Measurements from ENCODE around the gene NYNRIN. TPM values are rescaled to one million over a fixed set of nuclear protein-coding genes. Genes with fewer than 3 reads are reported as not detected.

NYNRIN gene
- total and polyA plus RNA-seq, 2 experiments from 2014 or later, result 3.1 to 20.0 TPM

DNA sequence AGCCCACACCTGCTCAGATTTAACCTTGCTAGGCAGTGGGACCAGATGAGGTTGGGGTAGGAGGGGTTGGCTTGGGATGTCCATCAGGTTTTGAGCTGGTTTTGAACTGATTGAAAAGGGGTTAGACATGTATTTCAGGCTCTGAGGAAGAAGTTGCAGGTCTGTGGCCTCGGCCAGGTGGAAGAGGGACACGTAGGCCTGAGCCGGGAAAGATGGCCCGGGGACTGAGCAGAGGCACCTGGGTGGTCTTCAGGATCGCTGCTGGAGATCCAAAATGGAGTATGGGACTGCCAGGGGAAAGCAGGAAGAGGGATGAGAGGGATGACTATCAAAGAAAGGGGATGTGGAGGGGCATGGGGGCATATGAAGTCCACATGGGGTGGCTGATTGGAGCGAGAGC is 7.6 kb downstream of the NYNRIN start:
- TF ChIP-seq ZNF114 (CRISPR knock-in tag; IDR thresholded peaks at IDR 0.05) (no peak), JUNB (IDR thresholded peaks at IDR 0.05; ENCODE audit: unreplicated experiment) (no peak), ZNF331 (CRISPR knock-in tag; IDR thresholded peaks at IDR 0.05; ENCODE audit: low read depth) (no peak), EZH2phosphoT487 (IDR thresholded peaks at IDR 0.05; ENCODE audit: unreplicated experiment) (no peak), POLR2AphosphoS5 (IDR thresholded peaks at IDR 0.05; ENCODE audit: low read depth) (no peak), EZH2 (IDR thresholded peaks at IDR 0.05; ENCODE audit: low read depth, unreplicated experiment) (no peak), NANOG (IDR thresholded peaks at IDR 0.05; ENCODE audit: borderline replicate concordance) (no peak), CREB1 (CRISPR knock-in tag; IDR thresholded peaks at IDR 0.05; ENCODE audit: low read depth) (no peak), STAT1 (IDR thresholded peaks at IDR 0.05; ENCODE audit: unreplicated experiment) (no peak)
- TF ChIP-seq, protein P1, sequence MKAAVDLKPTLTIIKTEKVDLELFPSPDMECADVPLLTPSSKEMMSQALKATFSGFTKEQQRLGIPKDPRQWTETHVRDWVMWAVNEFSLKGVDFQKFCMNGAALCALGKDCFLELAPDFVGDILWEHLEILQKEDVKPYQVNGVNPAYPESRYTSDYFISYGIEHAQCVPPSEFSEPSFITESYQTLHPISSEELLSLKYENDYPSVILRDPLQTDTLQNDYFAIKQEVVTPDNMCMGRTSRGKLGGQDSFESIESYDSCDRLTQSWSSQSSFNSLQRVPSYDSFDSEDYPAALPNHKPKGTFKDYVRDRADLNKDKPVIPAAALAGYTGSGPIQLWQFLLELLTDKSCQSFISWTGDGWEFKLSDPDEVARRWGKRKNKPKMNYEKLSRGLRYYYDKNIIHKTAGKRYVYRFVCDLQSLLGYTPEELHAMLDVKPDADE (IDR thresholded peaks at IDR 0.05), result no peak
- TF ChIP-seq, protein P2, sequence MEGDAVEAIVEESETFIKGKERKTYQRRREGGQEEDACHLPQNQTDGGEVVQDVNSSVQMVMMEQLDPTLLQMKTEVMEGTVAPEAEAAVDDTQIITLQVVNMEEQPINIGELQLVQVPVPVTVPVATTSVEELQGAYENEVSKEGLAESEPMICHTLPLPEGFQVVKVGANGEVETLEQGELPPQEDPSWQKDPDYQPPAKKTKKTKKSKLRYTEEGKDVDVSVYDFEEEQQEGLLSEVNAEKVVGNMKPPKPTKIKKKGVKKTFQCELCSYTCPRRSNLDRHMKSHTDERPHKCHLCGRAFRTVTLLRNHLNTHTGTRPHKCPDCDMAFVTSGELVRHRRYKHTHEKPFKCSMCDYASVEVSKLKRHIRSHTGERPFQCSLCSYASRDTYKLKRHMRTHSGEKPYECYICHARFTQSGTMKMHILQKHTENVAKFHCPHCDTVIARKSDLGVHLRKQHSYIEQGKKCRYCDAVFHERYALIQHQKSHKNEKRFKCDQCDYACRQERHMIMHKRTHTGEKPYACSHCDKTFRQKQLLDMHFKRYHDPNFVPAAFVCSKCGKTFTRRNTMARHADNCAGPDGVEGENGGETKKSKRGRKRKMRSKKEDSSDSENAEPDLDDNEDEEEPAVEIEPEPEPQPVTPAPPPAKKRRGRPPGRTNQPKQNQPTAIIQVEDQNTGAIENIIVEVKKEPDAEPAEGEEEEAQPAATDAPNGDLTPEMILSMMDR (conservative IDR thresholded peaks at IDR 0.05; ENCODE audit: low read depth in 2 of 2), result no peak
- TF ChIP-seq, protein P3, sequence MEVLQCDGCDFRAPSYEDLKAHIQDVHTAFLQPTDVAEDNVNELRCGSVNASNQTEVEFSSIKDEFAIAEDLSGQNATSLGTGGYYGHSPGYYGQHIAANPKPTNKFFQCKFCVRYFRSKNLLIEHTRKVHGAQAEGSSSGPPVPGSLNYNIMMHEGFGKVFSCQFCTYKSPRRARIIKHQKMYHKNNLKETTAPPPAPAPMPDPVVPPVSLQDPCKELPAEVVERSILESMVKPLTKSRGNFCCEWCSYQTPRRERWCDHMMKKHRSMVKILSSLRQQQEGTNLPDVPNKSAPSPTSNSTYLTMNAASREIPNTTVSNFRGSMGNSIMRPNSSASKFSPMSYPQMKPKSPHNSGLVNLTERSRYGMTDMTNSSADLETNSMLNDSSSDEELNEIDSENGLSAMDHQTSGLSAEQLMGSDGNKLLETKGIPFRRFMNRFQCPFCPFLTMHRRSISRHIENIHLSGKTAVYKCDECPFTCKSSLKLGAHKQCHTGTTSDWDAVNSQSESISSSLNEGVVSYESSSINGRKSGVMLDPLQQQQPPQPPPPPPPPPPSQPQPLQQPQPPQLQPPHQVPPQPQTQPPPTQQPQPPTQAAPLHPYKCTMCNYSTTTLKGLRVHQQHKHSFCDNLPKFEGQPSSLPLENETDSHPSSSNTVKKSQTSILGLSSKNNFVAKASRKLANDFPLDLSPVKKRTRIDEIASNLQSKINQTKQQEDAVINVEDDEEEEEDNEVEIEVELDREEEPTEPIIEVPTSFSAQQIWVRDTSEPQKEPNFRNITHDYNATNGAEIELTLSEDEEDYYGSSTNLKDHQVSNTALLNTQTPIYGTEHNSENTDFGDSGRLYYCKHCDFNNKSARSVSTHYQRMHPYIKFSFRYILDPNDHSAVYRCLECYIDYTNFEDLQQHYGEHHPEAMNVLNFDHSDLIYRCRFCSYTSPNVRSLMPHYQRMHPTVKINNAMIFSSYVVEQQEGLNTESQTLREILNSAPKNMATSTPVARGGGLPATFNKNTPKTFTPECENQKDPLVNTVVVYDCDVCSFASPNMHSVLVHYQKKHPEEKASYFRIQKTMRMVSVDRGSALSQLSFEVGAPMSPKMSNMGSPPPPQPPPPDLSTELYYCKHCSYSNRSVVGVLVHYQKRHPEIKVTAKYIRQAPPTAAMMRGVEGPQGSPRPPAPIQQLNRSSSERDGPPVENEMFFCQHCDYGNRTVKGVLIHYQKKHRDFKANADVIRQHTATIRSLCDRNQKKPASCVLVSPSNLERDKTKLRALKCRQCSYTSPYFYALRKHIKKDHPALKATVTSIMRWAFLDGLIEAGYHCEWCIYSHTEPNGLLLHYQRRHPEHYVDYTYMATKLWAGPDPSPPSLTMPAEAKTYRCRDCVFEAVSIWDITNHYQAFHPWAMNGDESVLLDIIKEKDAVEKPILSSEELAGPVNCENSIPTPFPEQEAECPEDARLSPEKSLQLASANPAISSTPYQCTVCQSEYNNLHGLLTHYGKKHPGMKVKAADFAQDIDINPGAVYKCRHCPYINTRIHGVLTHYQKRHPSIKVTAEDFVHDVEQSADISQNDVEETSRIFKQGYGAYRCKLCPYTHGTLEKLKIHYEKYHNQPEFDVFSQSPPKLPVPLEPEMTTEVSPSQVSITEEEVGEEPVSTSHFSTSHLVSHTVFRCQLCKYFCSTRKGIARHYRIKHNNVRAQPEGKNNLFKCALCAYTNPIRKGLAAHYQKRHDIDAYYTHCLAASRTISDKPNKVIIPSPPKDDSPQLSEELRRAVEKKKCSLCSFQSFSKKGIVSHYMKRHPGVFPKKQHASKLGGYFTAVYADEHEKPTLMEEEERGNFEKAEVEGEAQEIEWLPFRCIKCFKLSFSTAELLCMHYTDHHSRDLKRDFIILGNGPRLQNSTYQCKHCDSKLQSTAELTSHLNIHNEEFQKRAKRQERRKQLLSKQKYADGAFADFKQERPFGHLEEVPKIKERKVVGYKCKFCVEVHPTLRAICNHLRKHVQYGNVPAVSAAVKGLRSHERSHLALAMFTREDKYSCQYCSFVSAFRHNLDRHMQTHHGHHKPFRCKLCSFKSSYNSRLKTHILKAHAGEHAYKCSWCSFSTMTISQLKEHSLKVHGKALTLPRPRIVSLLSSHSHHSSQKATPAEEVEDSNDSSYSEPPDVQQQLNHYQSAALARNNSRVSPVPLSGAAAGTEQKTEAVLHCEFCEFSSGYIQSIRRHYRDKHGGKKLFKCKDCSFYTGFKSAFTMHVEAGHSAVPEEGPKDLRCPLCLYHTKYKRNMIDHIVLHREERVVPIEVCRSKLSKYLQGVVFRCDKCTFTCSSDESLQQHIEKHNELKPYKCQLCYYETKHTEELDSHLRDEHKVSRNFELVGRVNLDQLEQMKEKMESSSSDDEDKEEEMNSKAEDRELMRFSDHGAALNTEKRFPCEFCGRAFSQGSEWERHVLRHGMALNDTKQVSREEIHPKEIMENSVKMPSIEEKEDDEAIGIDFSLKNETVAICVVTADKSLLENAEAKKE (CRISPR knock-in tag; IDR thresholded peaks at IDR 0.05), result no peak
- TF ChIP-seq, protein P4, sequence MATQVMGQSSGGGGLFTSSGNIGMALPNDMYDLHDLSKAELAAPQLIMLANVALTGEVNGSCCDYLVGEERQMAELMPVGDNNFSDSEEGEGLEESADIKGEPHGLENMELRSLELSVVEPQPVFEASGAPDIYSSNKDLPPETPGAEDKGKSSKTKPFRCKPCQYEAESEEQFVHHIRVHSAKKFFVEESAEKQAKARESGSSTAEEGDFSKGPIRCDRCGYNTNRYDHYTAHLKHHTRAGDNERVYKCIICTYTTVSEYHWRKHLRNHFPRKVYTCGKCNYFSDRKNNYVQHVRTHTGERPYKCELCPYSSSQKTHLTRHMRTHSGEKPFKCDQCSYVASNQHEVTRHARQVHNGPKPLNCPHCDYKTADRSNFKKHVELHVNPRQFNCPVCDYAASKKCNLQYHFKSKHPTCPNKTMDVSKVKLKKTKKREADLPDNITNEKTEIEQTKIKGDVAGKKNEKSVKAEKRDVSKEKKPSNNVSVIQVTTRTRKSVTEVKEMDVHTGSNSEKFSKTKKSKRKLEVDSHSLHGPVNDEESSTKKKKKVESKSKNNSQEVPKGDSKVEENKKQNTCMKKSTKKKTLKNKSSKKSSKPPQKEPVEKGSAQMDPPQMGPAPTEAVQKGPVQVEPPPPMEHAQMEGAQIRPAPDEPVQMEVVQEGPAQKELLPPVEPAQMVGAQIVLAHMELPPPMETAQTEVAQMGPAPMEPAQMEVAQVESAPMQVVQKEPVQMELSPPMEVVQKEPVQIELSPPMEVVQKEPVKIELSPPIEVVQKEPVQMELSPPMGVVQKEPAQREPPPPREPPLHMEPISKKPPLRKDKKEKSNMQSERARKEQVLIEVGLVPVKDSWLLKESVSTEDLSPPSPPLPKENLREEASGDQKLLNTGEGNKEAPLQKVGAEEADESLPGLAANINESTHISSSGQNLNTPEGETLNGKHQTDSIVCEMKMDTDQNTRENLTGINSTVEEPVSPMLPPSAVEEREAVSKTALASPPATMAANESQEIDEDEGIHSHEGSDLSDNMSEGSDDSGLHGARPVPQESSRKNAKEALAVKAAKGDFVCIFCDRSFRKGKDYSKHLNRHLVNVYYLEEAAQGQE (IDR thresholded peaks at IDR 0.05; ENCODE audit: unreplicated experiment), result no peak
- Histone ChIP-seq H3K4me2 (no peak overlapping the region), H3K79me2 (replicated peaks; ENCODE audit: insufficient read depth) (no peaks in the 10 kb centered on the region), H3K27me3 (ENCODE audit: insufficient read depth) (no peaks in the 10 kb centered on the region), H4K20me1 (replicated peaks; ENCODE audit: insufficient read depth) (no peaks in the 10 kb centered on the region), H3K9me2 (ENCODE audit: insufficient read depth) (no peaks in the 10 kb centered on the region), H3K4me3 (no peak overlapping the region), H3F3A (replicated peaks; ENCODE audit: low read depth) (no peaks in the 10 kb centered on the region), H2AFZ (no peak overlapping the region), H3K36me3 (ENCODE audit: insufficient read depth) (no peaks in the 10 kb centered on the region), H3K4me1 (ENCODE audit: insufficient read depth) (no peaks in the 10 kb centered on the region), H3K27ac (ENCODE audit: low read depth) (no peak overlapping the region)
- ATAC-seq (no peak), DNase-seq (ENCODE audit: low spot score) (no peak)
- Mint-ChIP-seq H3K4me1 (peaks cover 30% of the 10 kb centered on the region), H3K9me3 (no peaks in the 10 kb centered on the region), H3K4me3 (no peak overlapping the region), H3K27ac (no peak overlapping the region), H3K36me3 (ENCODE audit: low read depth) (no peaks in the 10 kb centered on the region), H3K27me3 (ENCODE audit: insufficient read depth, low read depth, poor library complexity) (peaks cover 2% of the 10 kb centered on the region)

Data from GM23338 (cell line).